HL-60 (cell line): ENCODE measurements around the gene RAP1GAP.

ENCODE experiments used
- CTCF ChIP-seq: IDR thresholded peaks from one replicate; pipeline ENCODE4 v1.5.1; 2011; ENCODE audit warnings: low read length, control low read depth, inconsistent platforms; ENCODE audit not compliant: insufficient read depth
- SPI1 ChIP-seq: IDR thresholded peaks from 2 replicates; pipeline ENCODE4 v1.6.1; 2012; ENCODE audit warnings: low read depth, mild to moderate bottlenecking, borderline replicate concordance

GRCh38 chr1:21652101-21652936 is 16.8 kb downstream of the RAP1GAP start:
- TF ChIP-seq CTCF (no peak), SPI1 (no peak)
